GM23248 (cell line): ENCODE measurements around the gene RBM24.

Experiments used
- EZH2 ChIP-seq: fragments of 200-600 bp; sonication (generic); IDR thresholded peaks from 2 replicates; pipeline ENCODE4 v1.6.1; 2018; ENCODE audit warnings: antibody characterized with exemption, mild to moderate bottlenecking; ENCODE audit not compliant: insufficient read depth, poor library complexity, severe bottlenecking
- EZH2phosphoT487 ChIP-seq: fragments of 200-600 bp; sonication (generic); IDR thresholded peaks from 2 replicates; pipeline ENCODE4 v1.6.1; 2018; ENCODE audit warnings: antibody characterized with exemption, moderate library complexity, mild to moderate bottlenecking, low read depth; ENCODE audit not compliant: insufficient read depth

- TF ChIP-seq EZH2 (no peak), EZH2phosphoT487 (no peak)
Measured at GRCh38 chr6:17297271-17298080, 16.3 kb downstream of the RBM24 start.
